ENCODE measurements around the gene CLEC5A. TPM values are rescaled to one million over a fixed set of nuclear protein-coding genes. Genes with fewer than 3 reads are reported as not detected.

Gene CLEC5A
- total RNA-seq, 1 experiment from 2014 or later: not detected

GRCh38 chr7:141884539-141885225 is 62.1 kb downstream of the CLEC5A start:
- H3K9me3 Mint-ChIP-seq: 0 out of 5 replicates have a peak, but pooled peaks cover 0 to 2% of the 10 kb centered on the region in 2 experiments
- no peak overlapping the region for H2AFZ ChIP-seq (ENCODE audit: low read length)
- H3K27ac ChIP-seq (ENCODE audit: insufficient read length, low read depth, low read length): no peak overlapping the region
- H4K5ac ChIP-seq (ENCODE audit: insufficient read length, low read depth, low read length): no peak overlapping the region
- no peak overlapping the region for H4K8ac ChIP-seq (replicated peaks; ENCODE audit: insufficient read length, low read depth, low read length)
- no peaks in the 10 kb centered on the region for H3K9me3 ChIP-seq (ENCODE audit: control insufficient read depth, low read depth, low read length)
- no peak overlapping the region for H2BK20ac ChIP-seq (ENCODE audit: low read depth, low read length, poor library complexity, severe bottlenecking)
- no peaks in the 10 kb centered on the region for H4K20me1 ChIP-seq (ENCODE audit: control insufficient read depth, insufficient read depth, insufficient read length)
- no peak overlapping the region for H3K4ac ChIP-seq (ENCODE audit: low read depth, low read length)
- no peaks in the 10 kb centered on the region for H3K79me1 ChIP-seq (ENCODE audit: insufficient read depth, low read depth, low read length, poor library complexity, severe bottlenecking)
- peaks cover 2% of the 10 kb centered on the region; the same call in 1 of the 2 replicates for H3K27me3 Mint-ChIP-seq (ENCODE audit: low read depth)
- no peak overlapping the region for H3K18ac ChIP-seq (ENCODE audit: insufficient read length, low read depth, low read length)
- no peak overlapping the region for H4K91ac ChIP-seq (ENCODE audit: insufficient read length, low read depth, low read length)
- no peak overlapping the region for H3K9ac ChIP-seq (ENCODE audit: extremely low read depth, insufficient read length, low read length)
- H2AK5ac ChIP-seq (ENCODE audit: insufficient read length, low read length): no peak overlapping the region
- H3K79me2 ChIP-seq (ENCODE audit: insufficient read depth, low read length): no peaks in the 10 kb centered on the region
- no peak overlapping the region for H3T11ph ChIP-seq (ENCODE audit: low read length)
- H2BK5ac ChIP-seq (ENCODE audit: insufficient read length, low read length): no peak overlapping the region
- no CpG with 5 or more reads among the region's 5 CpGs for WGBS (ENCODE audit: extremely low coverage, insufficient read length, low lambda C conversion rate)
- H3K14ac ChIP-seq (ENCODE audit: insufficient read depth, low read length): no peak overlapping the region
- H3K4me1 Mint-ChIP-seq: no peaks in the 10 kb centered on the region
- H3K27me3 ChIP-seq (ENCODE audit: insufficient read depth, low read length): no peaks in the 10 kb centered on the region; the same call in 1 of the 2 replicates
- no peak overlapping the region for H2BK120ac ChIP-seq (ENCODE audit: low read depth, low read length, poor library complexity, severe bottlenecking)
- H3K4me1 ChIP-seq (ENCODE audit: insufficient read depth, low read length): no peaks in the 10 kb centered on the region
- no peaks in the 10 kb centered on the region for H3K23me2 ChIP-seq (ENCODE audit: insufficient read length, low read depth, low read length, poor library complexity, severe bottlenecking)
- H3K36me3 Mint-ChIP-seq (ENCODE audit: insufficient read depth in 1 of 3, low read depth in 3 of 3): peaks cover 0 to 2% (median 0%) of the 10 kb centered on the region in 3 experiments; a peak in 1 of 7 replicates
- no peak overlapping the region for H3K4me3 Mint-ChIP-seq
- H3K23ac ChIP-seq (ENCODE audit: insufficient read length, low read depth, low read length): no peak overlapping the region
- H3K4me2 ChIP-seq (ENCODE audit: insufficient read depth, insufficient read length, low read length): no peak overlapping the region
- DNase-seq: no peak
- no peak overlapping the region for H3K27ac Mint-ChIP-seq
- TF ChIP-seq CTCF (conservative IDR thresholded peaks at IDR 0.05): no peak
- H3K56ac ChIP-seq (ENCODE audit: insufficient read length, low read depth, low read length): no peak overlapping the region
- no peak overlapping the region for H2BK15ac ChIP-seq (ENCODE audit: low read depth, low read length)
- H2BK12ac ChIP-seq (ENCODE audit: insufficient read length, low read depth, low read length): no peak overlapping the region
